A375 (cell line): ENCODE results near the gene ZNF615. TPM values are rescaled to one million over a fixed set of nuclear protein-coding genes. Genes with fewer than 3 reads are reported as not detected.

Experiments used
- total RNA-seq: library from RNA; depleted of rRNA; stranded (reverse); fragments of >200 nt; shearing (Covaris generic); gene quantifications from 2 replicates; pipeline ENCODE4 v1.2.3, GENCODE V29; 2014; rRNA removed

ZNF615 gene
- 8.3 and 9.7 TPM in 2 replicates for total RNA-seq

DNA sequence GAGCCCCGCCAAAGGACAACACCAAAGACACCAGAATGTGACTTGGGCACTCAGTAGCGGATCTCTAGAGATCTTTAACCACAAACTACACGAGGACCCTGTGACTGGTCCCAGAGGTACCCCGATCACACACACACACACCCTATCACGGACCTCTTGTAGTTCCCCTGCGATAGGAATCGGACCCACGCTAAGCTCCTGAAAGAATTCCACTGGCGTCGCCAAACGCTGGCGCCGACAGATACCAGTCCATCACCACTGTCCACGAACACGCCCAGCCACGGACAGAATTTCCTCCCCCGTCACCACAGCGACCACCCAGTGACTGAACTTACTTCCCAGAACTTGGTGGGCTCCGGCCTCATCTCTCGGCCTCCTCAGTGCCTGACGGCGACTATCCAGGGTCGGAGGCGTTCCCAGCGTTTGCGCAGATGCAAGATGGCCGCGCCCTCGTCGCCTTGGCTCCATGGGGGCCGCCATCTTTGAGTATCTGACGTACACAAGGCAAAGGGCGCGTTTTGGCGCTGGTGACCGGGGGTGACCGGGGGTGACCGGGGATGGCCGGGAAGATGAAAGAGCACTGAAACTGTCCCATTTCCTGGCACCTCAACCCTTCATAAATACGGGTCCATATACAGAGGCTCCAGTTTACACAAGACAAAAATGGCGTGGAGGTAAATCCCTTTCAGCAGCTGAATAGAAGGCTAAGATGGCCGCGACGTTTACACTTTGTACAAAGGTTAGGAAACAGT, at the start of gene ZNF615:
ZNF615 (minus strand) TSS at position 406 of the 752 bp plus-strand sequence. CDS start 4,500 bp downstream, outside the sequence.

DNA sequence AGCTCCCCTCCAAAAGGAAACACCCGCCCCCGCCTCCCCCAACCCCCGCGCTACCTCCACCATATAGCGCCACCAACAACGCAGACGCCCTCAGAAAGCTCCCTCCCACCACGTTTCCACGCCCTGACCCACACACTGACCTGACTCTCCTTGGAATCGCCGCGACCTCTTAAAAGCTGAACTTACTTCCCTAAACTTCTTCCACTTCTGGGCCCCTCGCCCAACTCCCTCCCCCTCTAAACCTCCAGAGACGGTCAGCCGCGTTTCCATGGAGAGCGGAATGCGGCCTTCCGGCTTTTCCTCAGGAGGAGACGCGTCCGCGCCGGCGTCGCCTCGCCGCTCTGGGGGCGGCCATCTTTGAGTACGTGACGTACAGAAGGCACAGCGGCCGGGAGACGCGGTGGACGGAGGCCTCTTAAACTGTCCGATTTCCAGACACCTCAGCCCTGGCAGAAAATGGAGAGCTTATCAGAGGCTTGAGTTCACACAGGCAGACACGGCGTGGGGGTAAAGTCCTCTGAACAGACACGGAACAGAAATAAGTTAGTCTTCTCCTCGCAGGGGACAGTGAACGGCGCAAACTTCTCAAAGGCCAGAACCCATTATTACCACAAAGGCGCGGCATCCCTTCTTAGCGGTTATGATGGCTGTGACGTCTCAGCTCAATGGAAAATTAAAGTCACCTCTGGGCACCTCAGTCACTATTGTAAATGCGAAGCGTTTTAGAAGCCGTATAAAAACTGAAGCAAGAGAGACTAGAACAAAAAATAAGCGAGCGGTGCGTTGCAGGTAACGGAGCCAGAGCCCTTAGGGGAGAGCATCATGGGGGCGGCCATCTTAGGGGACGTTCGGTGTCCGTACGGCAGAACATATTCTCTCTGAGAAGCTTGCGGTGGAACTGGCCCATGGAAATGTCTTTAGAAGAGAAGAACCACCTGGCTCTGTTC, 40.8 kb upstream of the ZNF615 start, which contains the start of gene ZNF432:
ZNF432 (minus strand) TSS at position 284 of the 947 bp plus-strand sequence. CDS start 1,970 bp downstream, outside the sequence.

DNA sequence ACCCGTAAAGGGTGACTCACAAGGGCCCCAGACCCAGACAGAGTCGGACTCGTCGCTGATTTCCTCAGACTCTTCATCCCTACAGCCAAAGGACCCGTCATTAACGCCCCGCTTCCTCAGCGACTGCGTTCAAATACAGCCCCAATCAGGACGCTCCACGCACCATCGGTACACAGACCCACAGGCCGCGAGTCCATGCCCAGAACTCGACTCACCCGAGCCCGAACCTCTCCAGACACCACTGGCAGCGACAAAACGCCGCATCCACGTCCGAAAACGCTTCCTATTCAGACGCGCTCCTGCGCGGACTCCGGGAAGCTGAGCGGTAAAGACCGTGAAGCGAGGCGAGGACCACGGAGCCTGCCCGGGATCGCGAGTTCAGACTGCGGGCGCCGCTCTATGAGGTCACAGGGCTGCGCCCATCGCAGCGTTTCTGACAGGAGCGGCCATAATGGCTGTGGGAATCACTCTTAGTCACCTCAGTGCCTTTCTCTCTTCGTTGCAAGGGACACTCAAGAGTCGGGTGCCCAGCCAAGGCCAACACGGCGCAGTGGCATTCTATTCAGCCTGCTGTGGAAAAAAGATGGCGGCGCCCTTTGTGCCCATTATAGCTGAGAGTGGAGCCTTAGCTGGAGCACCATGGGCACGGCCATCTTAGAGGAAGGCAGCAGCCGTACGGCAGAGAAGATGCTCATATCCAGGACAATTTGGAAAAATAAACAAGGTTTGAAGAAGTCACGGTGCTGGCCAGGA, 20.2 kb upstream of the ZNF615 start, which contains the start of gene ZNF614:
ZNF614 (minus strand) TSS at position 353 of the 753 bp plus-strand sequence. CDS start 2,634 bp downstream, outside the sequence.

GRCh38 chr19:51986309-51987291, 21.4 kb downstream of the ZNF615 start, which contains the start of gene ZNF350:
Gene ZNF350, minus strand, starts transcription at chr19:51986840. Its CDS starts 12,480 bp downstream, at chr19:51974360.

Other genes starting within 250 kb of the ZNF615 start
- gene FPR2, start 247.0 kb downstream of the ZNF615 start, total RNA-seq = 0.03 TPM in 1 of 2 replicates, not detected in the other
- not detected in 2 replicates for gene FPR3, start 213.1 kb downstream of the ZNF615 start, total RNA-seq
- gene ZNF577, start 120.3 kb downstream of the ZNF615 start, total RNA-seq = 6.2 and 11.5 TPM in 2 replicates
- gene ZNF649, start 103.2 kb downstream of the ZNF615 start, total RNA-seq = 4.4 and 6.9 TPM in 2 replicates
- 1.5 and 1.7 TPM in 2 replicates for gene ZNF613, start 80.7 kb downstream of the ZNF615 start, total RNA-seq
- gene ZNF350, start 21.4 kb downstream of the ZNF615 start, total RNA-seq = 4.8 and 6.7 TPM in 2 replicates
- gene ZNF614, start 20.2 kb upstream of the ZNF615 start, total RNA-seq = 6.8 and 7.1 TPM in 2 replicates
- gene ZNF432, start 40.6 kb upstream of the ZNF615 start, total RNA-seq = 5.6 and 6.3 TPM in 2 replicates
- 5.7 and 10.1 TPM in 2 replicates for gene ZNF841, start 87.6 kb upstream of the ZNF615 start, total RNA-seq
- gene ZNF616, start 131.7 kb upstream of the ZNF615 start, total RNA-seq = 1.5 TPM in 2 replicates
- gene ZNF836, start 163.4 kb upstream of the ZNF615 start, total RNA-seq = 0.45 and 1.9 TPM in 2 replicates
- 171 and 177 TPM in 2 replicates for gene PPP2R1A, start 181.8 kb upstream of the ZNF615 start, total RNA-seq